Measurements from ENCODE around the gene STK32B. TPM values are rescaled to one million over a fixed set of nuclear protein-coding genes. Genes with fewer than 3 reads are reported as not detected.

The STK32B gene
- total and polyA plus RNA-seq, 2 of the 4 experiments (the other 2 are of a cell fraction): 5.5 to 6.3 TPM

DNA sequence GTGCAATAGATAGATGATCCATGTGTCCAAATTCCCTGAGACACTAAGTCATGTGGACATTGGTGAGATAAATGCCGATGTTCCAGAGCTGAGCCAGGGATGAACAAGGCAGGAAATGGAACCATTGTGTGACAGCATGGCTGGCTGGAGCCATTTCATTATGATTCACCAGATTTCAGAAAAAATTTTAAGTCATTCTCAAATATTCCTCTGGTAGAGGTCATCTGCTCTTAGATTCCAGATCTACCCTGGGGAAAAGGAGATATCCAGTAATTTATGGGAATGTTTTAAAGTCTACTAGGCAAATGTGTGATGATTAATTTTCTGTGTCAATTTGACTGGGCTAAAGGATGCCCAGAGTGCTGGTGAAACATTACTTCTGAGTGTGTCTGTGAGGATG lies 287.3 kb downstream of the STK32B start:
- Histone ChIP-seq H2AFZ (replicated peaks; ENCODE audit: low read length, poor library complexity) (no peak overlapping the region), H3K9me3 (ENCODE audit: control insufficient read depth, insufficient read depth, low read length) (no peaks in the 10 kb centered on the region), H3K4me1 (ENCODE audit: control insufficient read depth, insufficient read depth, low read length) (no peaks in the 10 kb centered on the region), H2BK20ac (ENCODE audit: low read depth, low read length) (no peak overlapping the region; the same call in 1 of the 2 replicates), H3K4me2 (ENCODE audit: low read depth, low read length) (no peak overlapping the region), H2AK9ac (replicated peaks; ENCODE audit: low read depth, low read length, poor library complexity) (no peak overlapping the region), H3K9ac (ENCODE audit: low read depth, low read length) (no peak overlapping the region), H4K8ac (ENCODE audit: low read depth in 2 of 2, low read length in 2 of 2) (no peak overlapping the region), H3K4ac (ENCODE audit: low read depth, low read length) (no peak overlapping the region), H3K4me3 (ENCODE audit: insufficient read depth, low read depth, low read length) (no peak overlapping the region), H3K79me1 (ENCODE audit: low read depth in 1 of 2, low read length in 2 of 2) (0 out of 4 replicates have a peak, but pooled peaks cover 0 to 3% of the 10 kb centered on the region in 2 experiments), H3K9me1 (ENCODE audit: insufficient read depth, low read length) (no peaks in the 10 kb centered on the region), H2BK5ac (ENCODE audit: low read depth, low read length, poor library complexity, severe bottlenecking) (no peak overlapping the region), H3K23ac (ENCODE audit: low read depth, low read length) (no peak overlapping the region), H4K20me1 (ENCODE audit: insufficient read depth, low read length) (no peaks in the 10 kb centered on the region), H3K36me3 (ENCODE audit: control insufficient read depth, insufficient read depth, low read length) (no peaks in the 10 kb centered on the region), H3K27ac (ENCODE audit: insufficient read depth, low read length) (no peak overlapping the region), H2BK120ac (ENCODE audit: low read depth, low read length) (no peak overlapping the region), H3K27me3 (ENCODE audit: control insufficient read depth, insufficient read depth, low read length) (no peaks in the 10 kb centered on the region), H3K14ac (replicated peaks; ENCODE audit: low read depth, low read length) (no peak overlapping the region), H4K5ac (ENCODE audit: low read depth, low read length) (no peak overlapping the region), H4K91ac (ENCODE audit: insufficient read depth, low read depth, low read length) (no peak overlapping the region), H3K18ac (ENCODE audit: low read depth, low read length) (no peak overlapping the region), H2BK15ac (ENCODE audit: low read depth, low read length) (no peak overlapping the region), H2AK5ac (ENCODE audit: low read depth, low read length) (no peak overlapping the region), H3K56ac (ENCODE audit: extremely low read depth, insufficient read depth, low read length) (no peak overlapping the region)
- intact Hi-C loops (cut with micrococcal nuclease): no loop called here
- ChIA-PET CTCF (no interaction called here), POLR2A (ENCODE audit: unreplicated experiment) (no interaction called here)
- no TSS peak for BruUV-seq (replicated peaks)
- no CpG with 5 or more reads among the region's 1 CpG for WGBS, 2 experiments (ENCODE audit: extremely low coverage in 2 of 2, insufficient read length in 1 of 2)
- ATAC-seq (ENCODE audit: low read depth): no peak
- dilution Hi-C loops (cut with HindIII; ENCODE audit: low sequenced_read_pairs, unreplicated experiment): no loop called here
- TF ChIP-seq CEBPB (IDR thresholded peaks at IDR 0.05; ENCODE audit: low read depth, low read length): no peak
- in situ Hi-C loops (cut with MboI; ENCODE audit: low sequenced_read_pairs): no loop called here
- no peak for DNase-seq
